GM18507 (cell line): ENCODE data around the gene SPIN2B.
"Not testable (repeated sequence)": the region's sequence is repeated elsewhere in the genome, so short reads cannot be mapped to it uniquely, and the experiment has no call there.

Source experiments
- DNase-seq: peaks from one replicate; pipeline ENCODE4 v3.0.0; 2011; ENCODE audit warnings: low read depth; ENCODE audit not compliant: insufficient read length; ENCODE audit errors: extremely low spot score
- FAIRE-seq: peaks from 2 replicates; lab custom pipeline; 2011; peaks lifted over from hg19 to GRCh38; lab: Jason Lieb, UNC

Gene SPIN2B

GRCh38 chrX:57102918-57103317, 18.4 kb downstream of the SPIN2B start:
- DNase-seq, FAIRE-seq: not testable (repeated sequence)

GRCh38 chrX:57083143-57083542, 38.2 kb downstream of the SPIN2B start:
- no peak for DNase-seq
- FAIRE-seq: no peak

GRCh38 chrX:57074458-57074857, 46.9 kb downstream of the SPIN2B start:
- DNase-seq (no peak), FAIRE-seq (no peak)

GRCh38 chrX:57070185-57070984, 51.0 kb downstream of the SPIN2B start:
- FAIRE-seq (no peak), DNase-seq (no peak)
